CD8-positive, alpha-beta memory T cell (primary cell): ENCODE data around the gene VAT1. TPM values are rescaled to one million over a fixed set of nuclear protein-coding genes. Genes with fewer than 3 reads are reported as not detected.
"Not testable (repeated sequence)": the region's sequence is repeated elsewhere in the genome, so short reads cannot be mapped to it uniquely, and the experiment has no call there.

ENCODE experiments used
- CTCF ChIA-PET: fragments of 350-600 bp; sonication (Branson Sonifier 250); formaldehyde crosslinking; loops from one replicate; lab custom pipeline; 2021; ENCODE audit warnings: antibody characterized with exemption; lab: Charles Lee
- POLR2A ChIA-PET: fragments of 350-600 bp; sonication (Branson Sonifier 250); formaldehyde crosslinking; loops from one replicate; lab custom pipeline; 2021; ENCODE audit warnings: antibody characterized with exemption; lab: Charles Lee
- DNase-seq, 5 donors: peaks; one replicate each; pipeline versions ENCODE4 v3.0.0 to v3.0.0-alpha.2; 2020 to 2022; ENCODE audit warnings: mixed read lengths in 1 of 5
- H3K27ac ChIP-seq: one replicate; pipeline ENCODE4 v1.7.0; 2013; ENCODE audit warnings: low read depth, mild to moderate bottlenecking, low read length, moderate library complexity
- H3K27me3 ChIP-seq: 2 replicates; pipeline ENCODE4 v1.7.0; 2013; ENCODE audit warnings: low read length, mild to moderate bottlenecking; ENCODE audit not compliant: insufficient read depth, poor library complexity, severe bottlenecking
- H3K36me3 ChIP-seq: 2 replicates; pipeline ENCODE4 v1.7.0; 2013; ENCODE audit warnings: mild to moderate bottlenecking, low read length, moderate library complexity; ENCODE audit not compliant: insufficient read depth
- H3K4me1 ChIP-seq: 2 replicates; pipeline ENCODE4 v1.7.0; 2013; ENCODE audit warnings: mild to moderate bottlenecking, low read length, moderate library complexity; ENCODE audit not compliant: insufficient read depth
- H3K4me3 ChIP-seq: 2 replicates; pipeline ENCODE4 v1.7.0; 2013; ENCODE audit warnings: mild to moderate bottlenecking, low read length
- H3K9me3 ChIP-seq: 2 replicates; pipeline ENCODE4 v1.7.0; 2013; ENCODE audit warnings: mild to moderate bottlenecking, low read length
- H3K27ac Mint-ChIP-seq, 8 donors: one replicate each; pipeline ENCODE4 v1.8.0; 2020 to 2021; ENCODE audit warnings: mixed read lengths in 8 of 8, mild to moderate bottlenecking in 6 of 8, inconsistent platforms in 3 of 8, moderate library complexity in 3 of 8
- H3K27me3 Mint-ChIP-seq, 2 donors: one replicate each; pipeline ENCODE4 v1.8.0; 2020 to 2021; ENCODE audit warnings: mixed read lengths in 2 of 2, mild to moderate bottlenecking in 1 of 2, moderate library complexity in 1 of 2
- H3K36me3 Mint-ChIP-seq, 3 donors: one replicate each; pipeline ENCODE4 v1.8.0; 2020 to 2021; ENCODE audit warnings: mixed read lengths in 3 of 3, inconsistent platforms in 1 of 3, mild to moderate bottlenecking in 1 of 3
- H3K4me1 Mint-ChIP-seq, 3 donors: one replicate each; pipeline ENCODE4 v1.8.0; 2020 to 2021; ENCODE audit warnings: mixed read lengths in 3 of 3, inconsistent platforms in 1 of 3, mild to moderate bottlenecking in 1 of 3
- H3K4me3 Mint-ChIP-seq, 7 donors: one replicate each; pipeline ENCODE4 v1.8.0; 2020 to 2021; ENCODE audit warnings: mixed read lengths in 7 of 7, mild to moderate bottlenecking in 6 of 7, moderate library complexity in 4 of 7, inconsistent platforms in 2 of 7
- H3K9me3 Mint-ChIP-seq, 5 donors: one replicate each; pipeline ENCODE4 v1.8.0; 2020 to 2022; ENCODE audit warnings: mixed read lengths in 5 of 5, mild to moderate bottlenecking in 3 of 5, moderate library complexity in 2 of 5, inconsistent platforms in 1 of 5
- polyA plus RNA-seq: library from polyadenylated mRNA; unstranded; fragments of 300-500 nt; fragmentation: Illumina TruSeq; gene quantifications from one replicate; pipeline ENCODE4 v1.2.3, GENCODE V29; 2021
- total RNA-seq, 2 experiments: library from RNA; stranded (reverse); gene quantifications; one replicate each; pipeline ENCODE4 v1.2.3, GENCODE V29; 2021

Gene VAT1
- total and polyA plus RNA-seq, 3 experiments from 2014 or later = 31.1 to 42.2 (median 35.9) TPM

DNA sequence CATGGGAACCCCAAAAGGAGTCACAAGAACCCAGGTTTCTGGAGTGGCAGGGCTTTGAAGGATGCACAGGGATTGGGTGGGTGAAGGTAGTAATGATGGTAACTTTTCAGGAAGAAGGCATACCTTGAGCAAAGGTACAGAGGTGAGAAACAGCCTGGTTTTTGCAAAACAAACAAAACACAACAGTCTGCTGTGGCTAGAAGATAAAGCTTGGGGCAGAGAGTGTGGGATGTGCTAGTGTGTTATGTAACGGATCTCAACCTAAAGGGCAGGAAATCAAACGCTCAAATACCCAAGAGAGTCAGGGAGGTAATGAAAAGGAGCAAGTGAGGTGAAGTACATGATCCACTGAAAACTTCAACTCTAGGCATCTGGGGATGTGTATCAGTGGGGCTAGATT is 46.9 kb downstream of the VAT1 start:
- Mint-ChIP-seq H3K27ac (no peak overlapping the region), H3K27me3 (peaks cover 0 to 3% of the 10 kb centered on the region in 2 donors), H3K9me3 (no peaks in the 10 kb centered on the region), H3K4me1 (peaks cover 6 to 11% (median 11%) of the 10 kb centered on the region in 3 donors), H3K36me3 (peaks cover 0 to 3% (median 0%) of the 10 kb centered on the region in 3 donors), H3K4me3 (peak overlapping the region in 2 of 7 donors; percentile 4 to 47)
- Histone ChIP-seq H3K27ac (no peak overlapping the region), H3K36me3 (no peaks in the 10 kb centered on the region), H3K4me1 (peaks cover 7% of the 10 kb centered on the region), H3K9me3 (no peaks in the 10 kb centered on the region), H3K4me3 (no peak overlapping the region), H3K27me3 (no peaks in the 10 kb centered on the region)
- CTCF ChIA-PET = no interaction called here
- POLR2A ChIA-PET = no interaction called here
- no peak for DNase-seq

- H3K27ac ChIP-seq, H3K27ac Mint-ChIP-seq, H3K9me3 Mint-ChIP-seq, CTCF ChIA-PET, H3K4me1 ChIP-seq, H3K9me3 ChIP-seq, H3K36me3 Mint-ChIP-seq, H3K27me3 ChIP-seq, H3K4me3 ChIP-seq, DNase-seq, H3K27me3 Mint-ChIP-seq, H3K4me1 Mint-ChIP-seq, H3K4me3 Mint-ChIP-seq, H3K36me3 ChIP-seq, POLR2A ChIA-PET: not testable (repeated sequence)
Observed at GRCh38 chr17:42973323-42973722, 48.9 kb downstream of the VAT1 start.

- no peaks in the 10 kb centered on the region for H3K36me3 ChIP-seq
- H3K9me3 ChIP-seq = no peaks in the 10 kb centered on the region
- DNase-seq = no peak
- Mint-ChIP-seq H3K27me3 (peaks cover 0 to 2% of the 10 kb centered on the region in 2 donors), H3K36me3 (no peaks in the 10 kb centered on the region), H3K27ac (peak overlapping the region in 1 of 8 donors; percentile 14), H3K9me3 (no peaks in the 10 kb centered on the region), H3K4me1 (no peaks in the 10 kb centered on the region), H3K4me3 (no peak overlapping the region)
- ChIA-PET POLR2A (no interaction called here), CTCF (no interaction called here)
- no peaks in the 10 kb centered on the region for H3K27me3 ChIP-seq
- H3K4me3 ChIP-seq = no peak overlapping the region
- H3K27ac ChIP-seq = no peak overlapping the region
- no peaks in the 10 kb centered on the region for H3K4me1 ChIP-seq
Observed at GRCh38 chr17:42971589-42971988, 50.6 kb downstream of the VAT1 start.

GRCh38 chr17:42969001-42969581 is 53.1 kb downstream of the VAT1 start:
- peaks cover 0 to 3% (median 0%) of the 10 kb centered on the region in 5 donors for H3K9me3 Mint-ChIP-seq
- Histone ChIP-seq H3K9me3 (no peaks in the 10 kb centered on the region), H3K27me3 (no peaks in the 10 kb centered on the region), H3K4me3 (no peak overlapping the region), H3K36me3 (no peaks in the 10 kb centered on the region), H3K27ac (no peak overlapping the region), H3K4me1 (no peaks in the 10 kb centered on the region)
- H3K4me3 Mint-ChIP-seq = no peak overlapping the region
- peaks cover 5 to 6% (median 6%) of the 10 kb centered on the region in 3 donors for H3K4me1 Mint-ChIP-seq
- ChIA-PET CTCF (interaction anchor here (1.1 kb wide), 1 partner anchor 10 kb away, joined by 3 read pairs; the partner anchor contains the start of gene PTGES3L), POLR2A (interaction anchor here (0.5 kb wide), 1 partner anchor 52 kb away, joined by 5 read pairs; no protein-coding TSS in a partner anchor)
- H3K36me3 Mint-ChIP-seq = peaks cover 0 to 6% (median 4%) of the 10 kb centered on the region in 3 donors
- no peak for DNase-seq
- no peak overlapping the region for H3K27ac Mint-ChIP-seq
- H3K27me3 Mint-ChIP-seq = peaks cover 0 to 2% of the 10 kb centered on the region in 2 donors

DNA sequence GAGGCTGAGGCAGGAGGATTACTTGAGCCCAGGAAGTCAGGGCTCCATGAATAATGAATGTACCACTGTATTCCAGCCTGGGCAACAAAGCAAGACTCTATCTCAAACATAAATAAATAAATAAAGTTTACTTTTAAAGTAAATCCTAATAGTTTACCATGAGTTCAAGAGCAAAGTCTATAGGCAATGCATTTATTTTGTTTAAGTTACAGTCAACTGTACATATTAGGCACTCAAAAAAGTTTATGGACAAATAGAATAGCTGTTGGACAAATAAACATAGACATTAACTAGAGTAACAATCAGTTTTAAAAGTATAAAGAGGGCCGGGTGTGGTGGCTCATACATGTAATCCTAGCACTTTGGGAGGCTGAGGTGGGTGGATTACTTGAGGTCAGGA is 54.3 kb downstream of the VAT1 start:
- H3K36me3 Mint-ChIP-seq = peaks cover 0 to 11% (median 6%) of the 10 kb centered on the region in 3 donors

More for the DNA sequence above, 54.3 kb downstream of the VAT1 start:
- H3K4me3 Mint-ChIP-seq = no peak overlapping the region
- ChIA-PET CTCF (no interaction called here), POLR2A (no interaction called here)
- H3K4me3 ChIP-seq = no peak overlapping the region
- H3K36me3 ChIP-seq = no peaks in the 10 kb centered on the region
- H3K9me3 ChIP-seq = no peaks in the 10 kb centered on the region
- H3K4me1 Mint-ChIP-seq = peaks cover 12 to 16% (median 14%) of the 10 kb centered on the region in 3 donors
- DNase-seq = no peak
- H3K9me3 Mint-ChIP-seq = peaks cover 0 to 3% (median 0%) of the 10 kb centered on the region in 5 donors
- no peaks in the 10 kb centered on the region for H3K27me3 ChIP-seq
- no peak overlapping the region for H3K27ac ChIP-seq
- peaks cover 8% of the 10 kb centered on the region for H3K4me1 ChIP-seq
- peak overlapping the region in 1 of 8 donors; percentile 52 for H3K27ac Mint-ChIP-seq
- H3K27me3 Mint-ChIP-seq = peaks cover 0 to 2% of the 10 kb centered on the region in 2 donors

Other genes with a start within 250 kb of the VAT1 start
- 100 to 1,000 TPM; 101 to 108 TPM for gene VPS25, start 248.9 kb downstream of the VAT1 start, total RNA-seq
- 63.8 TPM for gene VPS25, start 248.9 kb downstream of the VAT1 start, polyA plus RNA-seq
- gene WNK4, start 241.8 kb downstream of the VAT1 start, total RNA-seq = under 1 TPM; 0.18 to 0.55 TPM
- gene WNK4, start 241.8 kb downstream of the VAT1 start, polyA plus RNA-seq = not detected
- gene COA3, start 223.7 kb downstream of the VAT1 start, total RNA-seq = 10 to 100 TPM; 55.5 to 60.8 TPM
- 132 TPM for gene COA3, start 223.7 kb downstream of the VAT1 start, polyA plus RNA-seq
- not detected for gene CNTD1, start 223.5 kb downstream of the VAT1 start, total RNA-seq
- 0.15 TPM for gene CNTD1, start 223.5 kb downstream of the VAT1 start, polyA plus RNA-seq
- 10 to 100 TPM; 89.2 to 90.6 TPM for gene BECN1, start 198.1 kb downstream of the VAT1 start, total RNA-seq
- 147 TPM for gene BECN1, start 198.1 kb downstream of the VAT1 start, polyA plus RNA-seq
- gene PSME3, start 189.0 kb downstream of the VAT1 start, total RNA-seq = 100 to 1,000 TPM; 243 to 244 TPM
- 136 TPM for gene PSME3, start 189.0 kb downstream of the VAT1 start, polyA plus RNA-seq
- 1 to 10 TPM; 2.4 to 2.7 TPM for gene AOC2, start 177.8 kb downstream of the VAT1 start, total RNA-seq
- gene AOC2, start 177.8 kb downstream of the VAT1 start, polyA plus RNA-seq = 0.09 TPM
- gene AOC3, start 171.2 kb downstream of the VAT1 start, total RNA-seq = 1 to 10 TPM; 1.0 to 1.3 TPM
- gene AOC3, start 171.2 kb downstream of the VAT1 start, polyA plus RNA-seq = not detected
- gene G6PC1, start 121.6 kb downstream of the VAT1 start, total RNA-seq = not detected
- not detected for gene G6PC1, start 121.6 kb downstream of the VAT1 start, polyA plus RNA-seq
- gene AARSD1, start 57.9 kb downstream of the VAT1 start, total RNA-seq = 100 to 1,000 TPM in 1 of 2 experiments, 10 to 100 TPM in 1; 99.1 to 102 TPM
- 39.4 TPM for gene AARSD1, start 57.9 kb downstream of the VAT1 start, polyA plus RNA-seq
- gene PTGES3L, start 42.3 kb downstream of the VAT1 start, total RNA-seq = under 1 TPM; 0.37 to 0.55 TPM
- gene PTGES3L, start 42.3 kb downstream of the VAT1 start, polyA plus RNA-seq = not detected
- gene RUNDC1, start 41.8 kb downstream of the VAT1 start, total RNA-seq = 10 to 100 TPM; 12.8 to 13.1 TPM
- gene RUNDC1, start 41.8 kb downstream of the VAT1 start, polyA plus RNA-seq = 22.4 TPM
- gene RPL27, start 24.0 kb downstream of the VAT1 start, total RNA-seq = 1,000 to 10,000 TPM; 1,412 to 1,428 TPM
- 1,922 TPM for gene RPL27, start 24.0 kb downstream of the VAT1 start, polyA plus RNA-seq
- 10 to 100 TPM; 23.2 to 24.0 TPM for gene IFI35, start 15.6 kb downstream of the VAT1 start, total RNA-seq
- 73.2 TPM for gene IFI35, start 15.6 kb downstream of the VAT1 start, polyA plus RNA-seq
- under 1 TPM; 0.04 to 0.22 TPM for gene RND2, start 2.8 kb upstream of the VAT1 start, total RNA-seq
- gene RND2, start 2.8 kb upstream of the VAT1 start, polyA plus RNA-seq = not detected
- gene BRCA1, start 103.0 kb upstream of the VAT1 start, total RNA-seq = 10 to 100 TPM; 66.8 to 71.5 TPM
- 3.3 TPM for gene BRCA1, start 103.0 kb upstream of the VAT1 start, polyA plus RNA-seq
- 10 to 100 TPM; 42.6 to 44.3 TPM for gene NBR1, start 148.8 kb upstream of the VAT1 start, total RNA-seq
- gene NBR1, start 148.8 kb upstream of the VAT1 start, polyA plus RNA-seq = 81.4 TPM
- 10 to 100 TPM in 1 of 2 experiments, 1 to 10 TPM in 1; 8.8 to 10.2 TPM for gene TMEM106A, start 189.5 kb upstream of the VAT1 start, total RNA-seq
- gene TMEM106A, start 189.5 kb upstream of the VAT1 start, polyA plus RNA-seq = 5.3 TPM
- under 1 TPM in 1 of 2 experiments, not detected in 1; 0.33 TPM for gene CCDC200, start 206.2 kb upstream of the VAT1 start, total RNA-seq
- gene CCDC200, start 206.2 kb upstream of the VAT1 start, polyA plus RNA-seq = 0.90 TPM
- gene RNU2-1, start 211.6 kb upstream of the VAT1 start, total RNA-seq = 1,000 to 10,000 TPM; 2,936 to 3,357 TPM
- gene RNU2-1, start 211.6 kb upstream of the VAT1 start, polyA plus RNA-seq = not detected